A549 (cell line): ENCODE results near the gene RABL6. TPM values are rescaled to one million over a fixed set of nuclear protein-coding genes. Genes with fewer than 3 reads are reported as not detected.

Source experiments
- ATAC-seq, 2 experiments: fragments of 200-7000 bp in 1 of 2; fragments of >200 bp in 1 of 2; cut with Nextera tagmentation in 1 of 2; cut with Tn5 transposase in 1 of 2; 3 replicates each; pipeline versions ENCODE4 v1.8.0 to v1.9.1; 2018 to 2020; ENCODE audit warnings: mild to moderate bottlenecking in 1 of 2, moderate library complexity in 1 of 2
- CTCF ChIA-PET: fragments of 300-600 bp; sonication (Branson Sonifier 250); formaldehyde crosslinking; extraction: SDS; loops from one replicate; lab custom pipeline; 2021; ENCODE audit warnings: antibody characterized with exemption, inconsistent platforms; lab: Yijun Ruan, JAX
- POLR2A ChIA-PET: fragments of 350-600 bp; formaldehyde crosslinking; extraction: SDS; loops from one replicate; lab custom pipeline; 2021; ENCODE audit warnings: antibody characterized with exemption, inconsistent platforms; lab: Yijun Ruan, JAX
- DNase-seq, 2 experiments: peaks; one replicate each; pipeline versions ENCODE4 v3.0.0 to v3.0.0-alpha.2; 2011 to 2016; ENCODE audit warnings: low read depth in 1 of 2, low spot score in 1 of 2
- FAIRE-seq: peaks from 2 replicates; lab custom pipeline; 2011; peaks lifted over from hg19 to GRCh38; lab: Jason Lieb, UNC
- H3K27ac ChIP-seq, 2 experiments: fragments of >200 bp; sonication (Bioruptor Twin); formaldehyde crosslinking; 3 replicates each; pipeline ENCODE4 v1.5.1; 2016 to 2017
- H3K4me1 ChIP-seq: fragments of >200 bp; sonication (Bioruptor Twin); formaldehyde crosslinking; 3 replicates; pipeline ENCODE4 v1.6.1; 2016
- H3K4me2 ChIP-seq: fragments of >200 bp; sonication (Bioruptor Twin); formaldehyde crosslinking; 3 replicates; pipeline ENCODE4 v1.6.1; 2016
- H3K4me3 ChIP-seq: fragments of >200 bp; sonication (Bioruptor Twin); formaldehyde crosslinking; 3 replicates; pipeline ENCODE4 v1.5.1; 2016
- H3K9me3 ChIP-seq: fragments of >200 bp; sonication (Bioruptor Twin); formaldehyde crosslinking; 3 replicates; pipeline ENCODE4 v1.6.1; 2016
- BCL3 ChIP-seq: fragments of >200 bp; sonication (Bioruptor Twin); formaldehyde crosslinking; IDR thresholded peaks from 3 replicates; pipeline ENCODE4 v1.6.1; 2016
- CEBPB ChIP-seq, 2 experiments: fragments of >200 bp in 1 of 2; sonication (Bioruptor Twin) in 1 of 2; formaldehyde crosslinking in 1 of 2; IDR thresholded peaks; 2 replicates each; pipeline ENCODE4 v1.6.1; 2012 to 2016
- E2F6 ChIP-seq: IDR thresholded peaks from 2 replicates; pipeline ENCODE4 v1.6.1; 2012; ENCODE audit warnings: low read depth, borderline replicate concordance
- EHMT2 ChIP-seq: fragments of 200-600 bp; sonication (generic); IDR thresholded peaks from 2 replicates; pipeline ENCODE4 v1.6.1; 2016; ENCODE audit warnings: antibody characterized with exemption, low read depth, mild to moderate bottlenecking, moderate library complexity
- EP300 ChIP-seq, 2 experiments: fragments of >200 bp; sonication (Bioruptor Twin); formaldehyde crosslinking; IDR thresholded peaks; 2 replicates in 1 of 2; 3 replicates in 1 of 2; pipeline ENCODE4 v1.6.1; 2016 to 2017
- HES2 ChIP-seq: fragments of >200 bp; sonication (Bioruptor Twin); formaldehyde crosslinking; IDR thresholded peaks from 2 replicates; pipeline ENCODE4 v1.6.1; 2016
- HMGXB4 ChIP-seq: fragments of 250-450 bp; sonication (Bioruptor Pico); IDR thresholded peaks from 2 replicates; pipeline ENCODE4 v1.5.0; 2021; ENCODE audit warnings: mild to moderate bottlenecking, moderate library complexity, borderline replicate concordance
- HOXA7 ChIP-seq: fragments of 250-450 bp; sonication (Bioruptor Pico); IDR thresholded peaks from 2 replicates; pipeline ENCODE4 v1.5.0; 2020; ENCODE audit warnings: mild to moderate bottlenecking, moderate library complexity
- JUN ChIP-seq, 2 experiments: fragments of >200 bp; sonication (Bioruptor Twin); formaldehyde crosslinking; IDR thresholded peaks; 2 replicates in 1 of 2; 3 replicates in 1 of 2; pipeline ENCODE4 v1.6.1; 2016 to 2017
- KDM5A ChIP-seq: fragments of 200-600 bp; sonication (generic); IDR thresholded peaks from 2 replicates; pipeline ENCODE4 v1.6.1; 2016; ENCODE audit warnings: antibody characterized with exemption, mild to moderate bottlenecking
- PBX3 ChIP-seq: IDR thresholded peaks from 2 replicates; pipeline ENCODE4 v1.6.1; 2012
- RCOR1 ChIP-seq: fragments of 150-350 bp; IDR thresholded peaks from 2 replicates; pipeline ENCODE4 v1.6.1; 2014; ENCODE audit warnings: antibody characterized with exemption, low read length, low read depth
- RNF2 ChIP-seq: fragments of 200-600 bp; sonication (generic); IDR thresholded peaks from 2 replicates; pipeline ENCODE4 v1.6.1; 2016; ENCODE audit warnings: low read depth, mild to moderate bottlenecking, antibody characterized with exemption, moderate library complexity, borderline replicate concordance
- SMC3 ChIP-seq: fragments of >200 bp; sonication (Bioruptor Twin); formaldehyde crosslinking; IDR thresholded peaks from 3 replicates; pipeline ENCODE4 v1.6.1; 2018; ENCODE audit warnings: inconsistent platforms
- SREBF2 ChIP-seq: fragments of 450-650 bp; IDR thresholded peaks from 2 replicates; pipeline ENCODE4 v1.6.1; 2014; ENCODE audit warnings: mild to moderate bottlenecking, moderate library complexity
- TFCP2L1 ChIP-seq: fragments of 250-450 bp; sonication (Bioruptor Pico); IDR thresholded peaks from 2 replicates; pipeline ENCODE4 v1.5.0; 2021; ENCODE audit warnings: mild to moderate bottlenecking
- TP53 ChIP-seq: fragments of 250-450 bp; sonication (Bioruptor Pico); IDR thresholded peaks from 2 replicates; pipeline ENCODE4 v1.5.0; 2021; ENCODE audit warnings: mild to moderate bottlenecking, moderate library complexity
- ZFP36 ChIP-seq: fragments of 450-650 bp; IDR thresholded peaks from 2 replicates; pipeline ENCODE4 v1.6.1; 2014; ENCODE audit warnings: borderline replicate concordance; ENCODE audit not compliant: partially characterized antibody
- WGBS: methylation state at CpG from one replicate; pipeline ENCODE4 v1.1.6; 2017; ENCODE audit errors: missing lambda C conversion rate; 5-methylcytosine and 5-hydroxymethylcytosine counted together
- polyA plus RNA-seq, 4 experiments: library from polyadenylated mRNA; depleted of rRNA in 3 of 4; stranded (reverse); fragments of >200 nt; fragmentation: RNase III in 1 of 4; extraction: RNeasy Plus Mini Kit Qiagen cat#74134 plus additional on column Dnase treatment in 1 of 4; gene quantifications; 2 replicates in 3 of 4; 3 replicates in 1 of 4; pipeline ENCODE4 v1.2.3, GENCODE V29; 2011 to 2017

RABL6 gene
- polyA plus RNA-seq, 2 of the 4 experiments (the other 2 are of a cell fraction), result 46.8 to 71.4 TPM

GRCh38 chr9:136851941-136852663 is 44.4 kb downstream of the RABL6 start, which contains the start of gene MAMDC4:
Gene MAMDC4 (plus strand): TSS chr9:136852346. CDS start chr9:136852417, 71 bp downstream.
- no peaks in the 10 kb centered on the region for H3K9me3 ChIP-seq
- FAIRE-seq (no peak), DNase-seq (no peak), ATAC-seq (no peak)
- peaks cover 48% of the 10 kb centered on the region for H3K4me1 ChIP-seq
- peak within 1 kb of the TSS in 1 of 2 experiments; percentile 97; a peak in 3 of 6 replicates for H3K27ac ChIP-seq
- WGBS, result 84% methylated on average over 21 of the region's 23 CpGs
- H3K4me3 ChIP-seq, result no peak within 1 kb of the TSS
- TF ChIP-seq HOXA7 (CRISPR knock-in tag), result no peak
- TF ChIP-seq TP53 (CRISPR knock-in tag), result no peak
- no peak for TF ChIP-seq SREBF2
- TF ChIP-seq CEBPB (IDR thresholded peaks at IDR 0.05), result no peak
- no peak for TF ChIP-seq EHMT2
- no peak; a peak in 1 of 5 replicates for TF ChIP-seq JUN (IDR thresholded peaks at IDR 0.05)
- TF ChIP-seq RNF2, result no peak
- TF ChIP-seq BCL3, result 0 out of 3 replicates have a peak, but pooled peaks have one; percentile 18
- 0 out of 2 replicates have a peak, but pooled peaks have one; percentile 20 for TF ChIP-seq PBX3
- TF ChIP-seq HES2, result no peak
- TF ChIP-seq TFCP2L1 (CRISPR knock-in tag), result no peak
- no peak for TF ChIP-seq KDM5A
- no peak for TF ChIP-seq RCOR1
- TF ChIP-seq SMC3, result no peak
- TF ChIP-seq, all 56 proteins: peak for 2
- peak within 1 kb of the TSS; percentile 86; the same call in 1 of the 3 replicates for H3K4me2 ChIP-seq
- ChIA-PET CTCF (interaction anchor here (0.7 to 1.7 kb wide), 4 partner anchors 9 to 375 kb away, joined by 3 to 6 read pairs (median 4); partner anchors contain the start of genes AJM1, C8G and RNF224), POLR2A (interaction anchor here (0.9 to 1.3 kb wide), 2 partner anchors 30 to 61 kb away, joined by 3 read pairs; partner anchors contain the start of gene TMEM141)

GRCh38 chr9:136852664-136853595 is 45.2 kb downstream of the RABL6 start:
- FAIRE-seq (no peak), DNase-seq (no peak), ATAC-seq (no peak)
- ChIA-PET CTCF (interaction anchor here (0.7 to 2.3 kb wide), 6 partner anchors 8 to 95 kb away, joined by 3 to 8 read pairs (median 6); partner anchors contain the start of gene AJM1), POLR2A (no interaction called here)
- TF ChIP-seq ZFP36 (no peak), E2F6 (no peak), HMGXB4 (CRISPR knock-in tag) (no peak), EP300 (IDR thresholded peaks at IDR 0.05) (no peak)
- peak overlapping the region in 1 of 2 experiments; percentile 97; a peak in 1 of 6 replicates for H3K27ac ChIP-seq
- no peak overlapping the region for H3K4me3 ChIP-seq
- no peaks in the 10 kb centered on the region for H3K9me3 ChIP-seq
- 89% methylated on average over 25 of the region's 29 CpGs for WGBS
- no peak overlapping the region for H3K4me2 ChIP-seq
- peaks cover 56% of the 10 kb centered on the region for H3K4me1 ChIP-seq
